ENCODE results near the gene PRKCE. TPM values are rescaled to one million over a fixed set of nuclear protein-coding genes. Genes with fewer than 3 reads are reported as not detected.

The PRKCE gene
- total and polyA plus RNA-seq, 2 experiments from 2014 or later, result 0.94 to 1.2 TPM

DNA sequence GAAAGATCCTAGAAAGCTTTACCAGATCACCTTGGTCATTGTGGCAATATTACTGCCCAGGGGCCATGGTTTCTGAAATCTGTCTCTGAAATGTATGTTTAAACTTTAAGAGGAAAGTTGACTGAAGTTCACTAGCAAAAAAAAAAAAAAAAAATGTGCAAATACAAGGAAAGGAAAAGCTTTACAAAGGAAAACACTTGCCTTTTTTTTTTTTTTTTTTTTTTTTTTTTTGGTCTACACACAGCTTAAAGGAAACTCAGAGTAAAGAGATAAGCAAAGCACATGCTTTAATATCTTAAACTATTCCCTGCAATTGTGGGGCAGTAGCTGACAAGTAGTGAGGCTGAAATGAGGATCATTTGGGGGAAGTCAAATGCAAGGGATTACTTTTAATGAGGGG lies 471.5 kb downstream of the PRKCE start:
- Histone ChIP-seq H3K4me2 (no peak overlapping the region), H2AFZ (no peak overlapping the region), H3K36me3 (ENCODE audit: insufficient read depth) (no peaks in the 10 kb centered on the region), H3K79me2 (replicated peaks; ENCODE audit: insufficient read depth) (no peaks in the 10 kb centered on the region), H3K4me1 (ENCODE audit: insufficient read depth) (no peaks in the 10 kb centered on the region), H3K27me3 (ENCODE audit: insufficient read depth) (no peaks in the 10 kb centered on the region), H3F3A (replicated peaks; ENCODE audit: low read depth) (no peaks in the 10 kb centered on the region), H4K20me1 (replicated peaks; ENCODE audit: insufficient read depth) (no peaks in the 10 kb centered on the region), H3K9me2 (ENCODE audit: insufficient read depth) (no peaks in the 10 kb centered on the region), H3K27ac (ENCODE audit: low read depth) (no peak overlapping the region), H3K4me3 (no peak overlapping the region)
- DNase-seq (ENCODE audit: low spot score) (no peak), ATAC-seq (no peak)
- Mint-ChIP-seq H3K36me3 (ENCODE audit: low read depth) (no peaks in the 10 kb centered on the region), H3K27ac (no peak overlapping the region), H3K4me1 (no peaks in the 10 kb centered on the region), H3K4me3 (no peak overlapping the region), H3K27me3 (ENCODE audit: insufficient read depth, low read depth, poor library complexity) (peaks cover 2% of the 10 kb centered on the region), H3K9me3 (no peaks in the 10 kb centered on the region)
- TF ChIP-seq CREB1 (CRISPR knock-in tag; IDR thresholded peaks at IDR 0.05; ENCODE audit: low read depth) (no peak), EZH2 (IDR thresholded peaks at IDR 0.05; ENCODE audit: low read depth, unreplicated experiment) (no peak), REST (IDR thresholded peaks at IDR 0.05; ENCODE audit: unreplicated experiment) (no peak), STAT1 (IDR thresholded peaks at IDR 0.05; ENCODE audit: unreplicated experiment) (no peak), ETS1 (IDR thresholded peaks at IDR 0.05) (no peak), ZNF462 (CRISPR knock-in tag; IDR thresholded peaks at IDR 0.05) (no peak), ZNF114 (CRISPR knock-in tag; IDR thresholded peaks at IDR 0.05) (no peak), ZNF331 (CRISPR knock-in tag; IDR thresholded peaks at IDR 0.05; ENCODE audit: low read depth) (no peak), POLR2AphosphoS5 (IDR thresholded peaks at IDR 0.05; ENCODE audit: low read depth) (no peak), JUNB (IDR thresholded peaks at IDR 0.05; ENCODE audit: unreplicated experiment) (no peak), EZH2phosphoT487 (IDR thresholded peaks at IDR 0.05; ENCODE audit: unreplicated experiment) (no peak), NANOG (IDR thresholded peaks at IDR 0.05; ENCODE audit: borderline replicate concordance) (no peak)
- TF ChIP-seq, protein P1, sequence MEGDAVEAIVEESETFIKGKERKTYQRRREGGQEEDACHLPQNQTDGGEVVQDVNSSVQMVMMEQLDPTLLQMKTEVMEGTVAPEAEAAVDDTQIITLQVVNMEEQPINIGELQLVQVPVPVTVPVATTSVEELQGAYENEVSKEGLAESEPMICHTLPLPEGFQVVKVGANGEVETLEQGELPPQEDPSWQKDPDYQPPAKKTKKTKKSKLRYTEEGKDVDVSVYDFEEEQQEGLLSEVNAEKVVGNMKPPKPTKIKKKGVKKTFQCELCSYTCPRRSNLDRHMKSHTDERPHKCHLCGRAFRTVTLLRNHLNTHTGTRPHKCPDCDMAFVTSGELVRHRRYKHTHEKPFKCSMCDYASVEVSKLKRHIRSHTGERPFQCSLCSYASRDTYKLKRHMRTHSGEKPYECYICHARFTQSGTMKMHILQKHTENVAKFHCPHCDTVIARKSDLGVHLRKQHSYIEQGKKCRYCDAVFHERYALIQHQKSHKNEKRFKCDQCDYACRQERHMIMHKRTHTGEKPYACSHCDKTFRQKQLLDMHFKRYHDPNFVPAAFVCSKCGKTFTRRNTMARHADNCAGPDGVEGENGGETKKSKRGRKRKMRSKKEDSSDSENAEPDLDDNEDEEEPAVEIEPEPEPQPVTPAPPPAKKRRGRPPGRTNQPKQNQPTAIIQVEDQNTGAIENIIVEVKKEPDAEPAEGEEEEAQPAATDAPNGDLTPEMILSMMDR (conservative IDR thresholded peaks at IDR 0.05; ENCODE audit: low read depth in 2 of 2), result no peak
